ENCODE results near the gene PRKAR1B. TPM values are rescaled to one million over a fixed set of nuclear protein-coding genes. Genes with fewer than 3 reads are reported as not detected.

The PRKAR1B gene
- total RNA-seq, 1 experiment from 2014 or later = 14.1 TPM

DNA sequence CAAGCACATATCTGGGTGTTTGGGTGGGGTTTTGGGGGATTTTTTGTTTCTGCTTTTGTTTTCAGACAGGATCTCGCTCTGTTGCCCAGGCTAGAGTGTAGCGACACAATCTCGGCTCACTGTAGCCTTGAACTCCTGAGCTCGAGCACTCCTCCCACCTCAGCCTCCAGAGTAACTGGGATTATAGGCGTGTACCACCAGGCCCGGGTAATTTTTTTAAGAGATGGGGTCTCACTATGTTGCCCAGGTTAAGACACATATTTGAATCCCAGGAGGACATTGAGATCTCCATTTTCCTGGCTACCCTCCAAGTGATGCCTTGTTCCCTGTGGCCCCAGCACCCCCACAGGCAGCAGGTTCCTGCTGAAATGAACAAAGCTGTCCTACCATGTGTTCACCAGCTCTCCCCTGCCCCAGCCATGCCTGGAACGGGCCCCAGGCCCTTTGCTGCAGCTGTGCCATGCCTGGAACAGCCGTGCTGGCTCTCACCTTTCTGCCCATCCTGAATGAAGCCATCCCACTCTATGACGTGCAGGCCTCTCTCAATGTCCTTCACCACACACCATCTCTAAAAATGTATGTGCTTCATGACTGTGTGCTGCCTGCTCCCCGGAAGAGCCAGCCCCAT lies 55.6 kb downstream of the PRKAR1B start:
- ChIA-PET CTCF (no interaction called here), RAD21 (ENCODE audit: low non-redundant PET in 1 of 2, low total read pairs in 2 of 2, uncharacterized antibody in 2 of 2, unreplicated experiment in 2 of 2) (no interaction called here), POLR2A (no interaction called here)
- intact Hi-C loops (cut with micrococcal nuclease) = no loop called here
- H3K4me2 ChIP-seq (ENCODE audit: low read length) = no peak overlapping the region
- no peak overlapping the region for H3K4me3 ChIP-seq (replicated peaks in 1 of 2; ENCODE audit: low read depth in 1 of 2, low read length in 2 of 2)
- H3K9ac ChIP-seq (ENCODE audit: low read length) = no peak overlapping the region
- no peaks in the 10 kb centered on the region for H3K4me1 ChIP-seq (ENCODE audit: control insufficient read depth in 1 of 2, insufficient read depth in 2 of 2, low read length in 2 of 2)
- no peaks in the 10 kb centered on the region for H4K20me1 ChIP-seq (ENCODE audit: insufficient read depth)
- no TSS peak for BruUV-seq (replicated peaks)
- no peaks in the 10 kb centered on the region for H3K9me2 ChIP-seq (ENCODE audit: insufficient read depth)
- no peaks in the 10 kb centered on the region for H3K79me2 ChIP-seq (ENCODE audit: insufficient read depth, low read length)
- no peaks in the 10 kb centered on the region for H3K9me3 ChIP-seq (ENCODE audit: control insufficient read depth in 1 of 2, insufficient read depth in 1 of 2, low read depth in 1 of 2, low read length in 2 of 2)
- H3K36me3 ChIP-seq (ENCODE audit: control insufficient read depth in 1 of 2, insufficient read depth in 2 of 2, low read length in 2 of 2) = no peaks in the 10 kb centered on the region
- H2AFZ ChIP-seq (ENCODE audit: low read depth, low read length, poor library complexity, severe bottlenecking) = no peak overlapping the region
- H3K27me3 ChIP-seq (ENCODE audit: insufficient read depth, low read length) = no peaks in the 10 kb centered on the region
- no peak overlapping the region for H3K27ac ChIP-seq (ENCODE audit: low read depth, low read length)
- no peak for TF ChIP-seq YY1 (IDR thresholded peaks at IDR 0.05; ENCODE audit: extremely low read depth, insufficient replicate concordance, low read depth, low read length)
- TF ChIP-seq, protein P1, sequence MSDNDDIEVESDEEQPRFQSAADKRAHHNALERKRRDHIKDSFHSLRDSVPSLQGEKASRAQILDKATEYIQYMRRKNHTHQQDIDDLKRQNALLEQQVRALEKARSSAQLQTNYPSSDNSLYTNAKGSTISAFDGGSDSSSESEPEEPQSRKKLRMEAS (IDR thresholded peaks at IDR 0.05) = no peak
- TF ChIP-seq POLR2AphosphoS5 (IDR thresholded peaks at IDR 0.05; ENCODE audit: low read depth, low read length) = no peak
- no peak for TF ChIP-seq ELF1 (IDR thresholded peaks at IDR 0.05; ENCODE audit: borderline replicate concordance, low read depth)
- TF ChIP-seq, protein P2, sequence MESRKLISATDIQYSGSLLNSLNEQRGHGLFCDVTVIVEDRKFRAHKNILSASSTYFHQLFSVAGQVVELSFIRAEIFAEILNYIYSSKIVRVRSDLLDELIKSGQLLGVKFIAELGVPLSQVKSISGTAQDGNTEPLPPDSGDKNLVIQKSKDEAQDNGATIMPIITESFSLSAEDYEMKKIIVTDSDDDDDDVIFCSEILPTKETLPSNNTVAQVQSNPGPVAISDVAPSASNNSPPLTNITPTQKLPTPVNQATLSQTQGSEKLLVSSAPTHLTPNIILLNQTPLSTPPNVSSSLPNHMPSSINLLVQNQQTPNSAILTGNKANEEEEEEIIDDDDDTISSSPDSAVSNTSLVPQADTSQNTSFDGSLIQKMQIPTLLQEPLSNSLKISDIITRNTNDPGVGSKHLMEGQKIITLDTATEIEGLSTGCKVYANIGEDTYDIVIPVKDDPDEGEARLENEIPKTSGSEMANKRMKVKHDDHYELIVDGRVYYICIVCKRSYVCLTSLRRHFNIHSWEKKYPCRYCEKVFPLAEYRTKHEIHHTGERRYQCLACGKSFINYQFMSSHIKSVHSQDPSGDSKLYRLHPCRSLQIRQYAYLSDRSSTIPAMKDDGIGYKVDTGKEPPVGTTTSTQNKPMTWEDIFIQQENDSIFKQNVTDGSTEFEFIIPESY (IDR thresholded peaks at IDR 0.05; ENCODE audit: extremely low read depth, insufficient replicate concordance, low read length) = no peak
- TF ChIP-seq, protein P3, sequence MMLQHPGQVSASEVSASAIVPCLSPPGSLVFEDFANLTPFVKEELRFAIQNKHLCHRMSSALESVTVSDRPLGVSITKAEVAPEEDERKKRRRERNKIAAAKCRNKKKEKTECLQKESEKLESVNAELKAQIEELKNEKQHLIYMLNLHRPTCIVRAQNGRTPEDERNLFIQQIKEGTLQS (IDR thresholded peaks at IDR 0.05) = no peak
- TF ChIP-seq RAD21 (IDR thresholded peaks at IDR 0.05; ENCODE audit: low read depth) = no peak
- no peak for DNase-seq (ENCODE audit: low read depth, low spot score)
- ATAC-seq = no peak

Data from HCT116 (cell line).